ENCODE measurements around the gene PPARGC1A. TPM values are rescaled to one million over a fixed set of nuclear protein-coding genes. Genes with fewer than 3 reads are reported as not detected.

Gene PPARGC1A
- total RNA-seq, 1 donor from 2014 or later = 0.48 TPM

DNA sequence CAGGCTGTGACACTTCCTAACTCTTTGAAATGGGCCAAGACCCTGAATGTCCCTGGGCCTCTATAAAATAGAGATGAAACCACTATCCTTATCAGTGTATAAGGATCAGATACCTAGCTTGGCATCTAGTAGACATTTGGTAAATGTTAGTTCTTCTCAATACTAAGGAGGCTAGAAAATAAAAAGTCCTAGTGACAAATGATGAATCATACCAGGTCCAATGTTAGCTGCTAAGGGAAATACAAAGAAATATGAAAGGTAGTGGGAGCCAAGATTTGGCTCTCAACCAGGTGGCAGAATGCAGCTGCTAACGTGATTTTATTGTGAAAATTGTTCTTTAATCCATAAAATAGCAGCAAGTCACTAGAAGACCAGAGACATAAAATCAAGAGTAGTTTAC, 19.8 kb upstream of the PPARGC1A start:
- no peak overlapping the region for H3K4me3 ChIP-seq (ENCODE audit: insufficient read depth, low read depth, low read length)
- Mint-ChIP-seq H3K4me1 (ENCODE audit: low read depth, unreplicated experiment) (peaks cover 4% of the 10 kb centered on the region), H3K4me3 (ENCODE audit: unreplicated experiment) (no peak overlapping the region), H3K27me3 (ENCODE audit: low read depth, unreplicated experiment) (peaks cover 2% of the 10 kb centered on the region), H3K9me3 (ENCODE audit: unreplicated experiment) (peaks cover 2% of the 10 kb centered on the region), H3K27ac (ENCODE audit: unreplicated experiment) (no peak overlapping the region), H3K36me3 (ENCODE audit: low read depth, unreplicated experiment) (no peaks in the 10 kb centered on the region)
- no peaks in the 10 kb centered on the region for H4K20me1 ChIP-seq (ENCODE audit: insufficient read depth, low read length)
- H3K79me2 ChIP-seq (ENCODE audit: insufficient read depth, low read length) = no peaks in the 10 kb centered on the region
- no peaks in the 10 kb centered on the region for H3K36me3 ChIP-seq (ENCODE audit: insufficient read depth, low read length)
- no peak overlapping the region for H3K4me2 ChIP-seq (ENCODE audit: low read length)
- H3K4me1 ChIP-seq (ENCODE audit: insufficient read depth, low read length) = no peaks in the 10 kb centered on the region
- no peaks in the 10 kb centered on the region for H3K27me3 ChIP-seq (ENCODE audit: insufficient read depth, low read length)
- DNase-seq (ENCODE audit: low read depth) (no peak), FAIRE-seq (no peak)
- H3K9me3 ChIP-seq (ENCODE audit: insufficient read depth, low read depth, low read length) = no peaks in the 10 kb centered on the region
- TF ChIP-seq, protein P1, sequence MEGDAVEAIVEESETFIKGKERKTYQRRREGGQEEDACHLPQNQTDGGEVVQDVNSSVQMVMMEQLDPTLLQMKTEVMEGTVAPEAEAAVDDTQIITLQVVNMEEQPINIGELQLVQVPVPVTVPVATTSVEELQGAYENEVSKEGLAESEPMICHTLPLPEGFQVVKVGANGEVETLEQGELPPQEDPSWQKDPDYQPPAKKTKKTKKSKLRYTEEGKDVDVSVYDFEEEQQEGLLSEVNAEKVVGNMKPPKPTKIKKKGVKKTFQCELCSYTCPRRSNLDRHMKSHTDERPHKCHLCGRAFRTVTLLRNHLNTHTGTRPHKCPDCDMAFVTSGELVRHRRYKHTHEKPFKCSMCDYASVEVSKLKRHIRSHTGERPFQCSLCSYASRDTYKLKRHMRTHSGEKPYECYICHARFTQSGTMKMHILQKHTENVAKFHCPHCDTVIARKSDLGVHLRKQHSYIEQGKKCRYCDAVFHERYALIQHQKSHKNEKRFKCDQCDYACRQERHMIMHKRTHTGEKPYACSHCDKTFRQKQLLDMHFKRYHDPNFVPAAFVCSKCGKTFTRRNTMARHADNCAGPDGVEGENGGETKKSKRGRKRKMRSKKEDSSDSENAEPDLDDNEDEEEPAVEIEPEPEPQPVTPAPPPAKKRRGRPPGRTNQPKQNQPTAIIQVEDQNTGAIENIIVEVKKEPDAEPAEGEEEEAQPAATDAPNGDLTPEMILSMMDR (IDR thresholded peaks at IDR 0.05; ENCODE audit: insufficient read depth, low read depth, low read length) = no peak
- no peak for TF ChIP-seq EZH2 (IDR thresholded peaks at IDR 0.05; ENCODE audit: insufficient read depth, low read length)
- H3K27ac ChIP-seq (ENCODE audit: low read depth, low read length) = no peak overlapping the region
- no peak overlapping the region for H3K9ac ChIP-seq (ENCODE audit: low read length)
- H2AFZ ChIP-seq (ENCODE audit: low read depth, low read length) = no peak overlapping the region

DNA sequence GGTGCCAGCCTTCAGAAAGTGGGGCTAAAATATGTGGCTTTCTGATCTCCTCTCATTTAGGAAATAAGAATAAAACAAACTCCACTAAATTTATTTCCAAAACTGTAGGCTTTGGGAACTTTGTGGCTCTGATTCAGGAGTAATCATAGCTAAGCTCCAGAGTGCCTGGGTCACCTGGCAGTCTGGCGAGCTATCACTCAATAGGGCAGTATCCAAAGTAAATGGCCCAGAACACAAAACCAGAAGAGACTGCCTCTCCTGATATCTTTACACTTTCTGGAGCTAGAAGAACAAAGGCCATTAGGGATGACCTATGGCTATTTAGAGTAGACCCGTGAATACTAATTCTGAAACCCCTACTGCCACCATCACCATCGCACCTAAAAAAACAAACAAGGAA, 17.0 kb upstream of the PPARGC1A start:
- H3K9ac ChIP-seq (ENCODE audit: low read length) = no peak overlapping the region
- H3K27me3 ChIP-seq (ENCODE audit: insufficient read depth, low read length) = peaks cover 5% of the 10 kb centered on the region
- no peak overlapping the region for H2AFZ ChIP-seq (ENCODE audit: low read depth, low read length)
- H4K20me1 ChIP-seq (ENCODE audit: insufficient read depth, low read length) = no peaks in the 10 kb centered on the region
- H3K79me2 ChIP-seq (ENCODE audit: insufficient read depth, low read length) = no peaks in the 10 kb centered on the region
- Mint-ChIP-seq H3K27me3 (ENCODE audit: low read depth, unreplicated experiment) (peaks cover 2% of the 10 kb centered on the region), H3K27ac (ENCODE audit: unreplicated experiment) (no peak overlapping the region), H3K36me3 (ENCODE audit: low read depth, unreplicated experiment) (no peaks in the 10 kb centered on the region), H3K4me1 (ENCODE audit: low read depth, unreplicated experiment) (peaks cover 4% of the 10 kb centered on the region), H3K9me3 (ENCODE audit: unreplicated experiment) (peaks cover 2% of the 10 kb centered on the region), H3K4me3 (ENCODE audit: unreplicated experiment) (no peak overlapping the region)
- no peaks in the 10 kb centered on the region for H3K36me3 ChIP-seq (ENCODE audit: insufficient read depth, low read length)
- H3K4me1 ChIP-seq (ENCODE audit: insufficient read depth, low read length) = no peaks in the 10 kb centered on the region
- no peak overlapping the region for H3K4me3 ChIP-seq (ENCODE audit: insufficient read depth, low read depth, low read length)
- no peak overlapping the region for H3K4me2 ChIP-seq (ENCODE audit: low read length)
- FAIRE-seq = no peak
- no peak overlapping the region for H3K27ac ChIP-seq (ENCODE audit: low read depth, low read length)
- H3K9me3 ChIP-seq (ENCODE audit: insufficient read depth, low read depth, low read length) = no peaks in the 10 kb centered on the region
- TF ChIP-seq, protein P1 (IDR thresholded peaks at IDR 0.05; ENCODE audit: insufficient read depth, low read depth, low read length) = no peak
- no peak for TF ChIP-seq EZH2 (IDR thresholded peaks at IDR 0.05; ENCODE audit: insufficient read depth, low read length)
- DNase-seq (ENCODE audit: low read depth) = no peak

DNA sequence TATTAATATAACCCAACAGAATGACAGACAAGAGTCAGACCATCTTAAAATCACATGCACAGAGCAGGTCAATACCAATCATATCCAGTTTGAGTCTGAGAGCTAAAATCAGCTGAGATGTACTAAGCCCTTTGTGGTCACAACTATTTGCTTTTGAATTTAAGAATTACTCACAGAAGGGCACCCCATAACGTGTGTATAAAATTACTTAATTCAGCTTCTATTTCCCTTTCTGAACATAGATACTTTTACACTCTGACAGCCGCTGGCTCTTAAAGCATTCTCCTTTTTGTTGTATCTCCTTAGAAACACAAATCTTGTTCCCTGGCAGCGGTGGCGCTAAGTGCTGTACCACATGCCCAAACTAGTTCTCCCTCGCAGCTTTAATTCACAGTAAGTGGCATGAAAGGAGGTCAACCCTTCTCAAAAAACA, 14.8 kb upstream of the PPARGC1A start:
- Mint-ChIP-seq H3K4me1 (ENCODE audit: low read depth, unreplicated experiment) (peaks cover 4% of the 10 kb centered on the region), H3K9me3 (ENCODE audit: unreplicated experiment) (peaks cover 2% of the 10 kb centered on the region), H3K27ac (ENCODE audit: unreplicated experiment) (no peak overlapping the region), H3K36me3 (ENCODE audit: low read depth, unreplicated experiment) (no peaks in the 10 kb centered on the region), H3K4me3 (ENCODE audit: unreplicated experiment) (no peak overlapping the region), H3K27me3 (ENCODE audit: low read depth, unreplicated experiment) (peaks cover 2% of the 10 kb centered on the region)
- no peaks in the 10 kb centered on the region for H3K4me1 ChIP-seq (ENCODE audit: insufficient read depth, low read length)
- H2AFZ ChIP-seq (ENCODE audit: low read depth, low read length) = no peak overlapping the region
- H3K79me2 ChIP-seq (ENCODE audit: insufficient read depth, low read length) = no peaks in the 10 kb centered on the region
- no peak overlapping the region for H3K9ac ChIP-seq (ENCODE audit: low read length)
- H3K27ac ChIP-seq (ENCODE audit: low read depth, low read length) = no peak overlapping the region
- FAIRE-seq (no peak), DNase-seq (ENCODE audit: low read depth) (no peak)
- no peak overlapping the region for H3K4me3 ChIP-seq (ENCODE audit: insufficient read depth, low read depth, low read length)
- H3K4me2 ChIP-seq (ENCODE audit: low read length) = no peak overlapping the region
- no peaks in the 10 kb centered on the region for H4K20me1 ChIP-seq (ENCODE audit: insufficient read depth, low read length)
- no peaks in the 10 kb centered on the region for H3K36me3 ChIP-seq (ENCODE audit: insufficient read depth, low read length)
- no peak for TF ChIP-seq EZH2 (IDR thresholded peaks at IDR 0.05; ENCODE audit: insufficient read depth, low read length)
- TF ChIP-seq, protein P1 (IDR thresholded peaks at IDR 0.05; ENCODE audit: insufficient read depth, low read depth, low read length) = no peak
- H3K27me3 ChIP-seq (ENCODE audit: insufficient read depth, low read length) = peaks cover 5% of the 10 kb centered on the region
- no peaks in the 10 kb centered on the region for H3K9me3 ChIP-seq (ENCODE audit: insufficient read depth, low read depth, low read length)
